GM12875 (cell line): ENCODE data around the gene NPR3.

Source experiments
- H3K4me3 ChIP-seq: one replicate; pipeline ENCODE4 v1.5.1; 2011; ENCODE audit warnings: low read depth, low read length, control low read depth
- TF ChIP-seq, protein P1 (sequence below): IDR thresholded peaks from 2 replicates; pipeline ENCODE4 v1.5.1; 2011; ENCODE audit warnings: low read depth, mild to moderate bottlenecking, control low read depth, inconsistent platforms, low read length, moderate library complexity, borderline replicate concordance; ENCODE audit not compliant: insufficient read depth

The NPR3 gene

DNA sequence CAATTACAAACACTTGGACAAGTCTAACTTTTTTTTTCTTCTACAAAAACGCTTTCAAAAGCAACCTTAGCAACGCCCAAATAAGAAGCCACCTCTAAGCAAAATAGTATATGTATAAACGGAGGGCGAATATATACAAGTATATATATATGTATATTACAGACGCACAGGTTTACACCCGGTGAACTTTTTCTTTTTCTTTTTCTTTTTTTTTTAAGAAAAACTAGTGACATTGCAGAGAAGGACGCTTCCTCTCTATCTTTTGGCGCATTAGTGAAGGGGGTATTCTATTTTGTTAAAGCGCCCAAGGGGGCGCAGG lies 200 bp downstream of the NPR3 start:
- TF ChIP-seq, protein P1, sequence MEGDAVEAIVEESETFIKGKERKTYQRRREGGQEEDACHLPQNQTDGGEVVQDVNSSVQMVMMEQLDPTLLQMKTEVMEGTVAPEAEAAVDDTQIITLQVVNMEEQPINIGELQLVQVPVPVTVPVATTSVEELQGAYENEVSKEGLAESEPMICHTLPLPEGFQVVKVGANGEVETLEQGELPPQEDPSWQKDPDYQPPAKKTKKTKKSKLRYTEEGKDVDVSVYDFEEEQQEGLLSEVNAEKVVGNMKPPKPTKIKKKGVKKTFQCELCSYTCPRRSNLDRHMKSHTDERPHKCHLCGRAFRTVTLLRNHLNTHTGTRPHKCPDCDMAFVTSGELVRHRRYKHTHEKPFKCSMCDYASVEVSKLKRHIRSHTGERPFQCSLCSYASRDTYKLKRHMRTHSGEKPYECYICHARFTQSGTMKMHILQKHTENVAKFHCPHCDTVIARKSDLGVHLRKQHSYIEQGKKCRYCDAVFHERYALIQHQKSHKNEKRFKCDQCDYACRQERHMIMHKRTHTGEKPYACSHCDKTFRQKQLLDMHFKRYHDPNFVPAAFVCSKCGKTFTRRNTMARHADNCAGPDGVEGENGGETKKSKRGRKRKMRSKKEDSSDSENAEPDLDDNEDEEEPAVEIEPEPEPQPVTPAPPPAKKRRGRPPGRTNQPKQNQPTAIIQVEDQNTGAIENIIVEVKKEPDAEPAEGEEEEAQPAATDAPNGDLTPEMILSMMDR = no peak
- H3K4me3 ChIP-seq = no peak overlapping the region

- TF ChIP-seq, protein P1 = no peak
- H3K4me3 ChIP-seq = no peak overlapping the region
These were observed 760 bp downstream of the NPR3 start for GRCh38 chr5:32711681-32712480.

- H3K4me3 ChIP-seq = no peak overlapping the region
- TF ChIP-seq, protein P1 = no peak
These were observed 1.6 kb downstream of the NPR3 start for GRCh38 chr5:32712481-32713360.

DNA sequence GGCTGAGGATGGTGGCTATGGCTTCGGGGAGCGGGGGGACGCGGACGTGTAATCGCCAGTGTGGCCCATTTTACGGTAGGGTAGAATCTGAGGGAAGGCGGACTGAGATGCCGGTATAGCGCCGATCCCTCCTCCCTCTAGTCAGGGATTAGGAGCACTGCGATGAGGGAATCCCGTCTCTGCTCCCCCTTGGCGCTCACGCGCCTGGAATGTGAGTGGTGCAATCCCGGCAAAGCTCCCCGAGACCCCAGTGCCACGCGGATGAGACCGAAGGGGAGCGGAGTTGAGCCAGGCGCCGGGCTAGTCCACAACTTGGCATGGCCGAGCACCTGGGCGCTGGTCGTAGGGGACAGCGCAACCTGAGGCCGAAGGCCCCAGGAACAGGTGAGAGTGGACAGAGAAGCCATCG lies 2.2 kb downstream of the NPR3 start:
- no peak overlapping the region for H3K4me3 ChIP-seq
- TF ChIP-seq, protein P1 = no peak

- TF ChIP-seq, protein P1 = no peak
- no peak overlapping the region for H3K4me3 ChIP-seq
These were observed 2.8 kb downstream of the NPR3 start for GRCh38 chr5:32713770-32714381.

DNA sequence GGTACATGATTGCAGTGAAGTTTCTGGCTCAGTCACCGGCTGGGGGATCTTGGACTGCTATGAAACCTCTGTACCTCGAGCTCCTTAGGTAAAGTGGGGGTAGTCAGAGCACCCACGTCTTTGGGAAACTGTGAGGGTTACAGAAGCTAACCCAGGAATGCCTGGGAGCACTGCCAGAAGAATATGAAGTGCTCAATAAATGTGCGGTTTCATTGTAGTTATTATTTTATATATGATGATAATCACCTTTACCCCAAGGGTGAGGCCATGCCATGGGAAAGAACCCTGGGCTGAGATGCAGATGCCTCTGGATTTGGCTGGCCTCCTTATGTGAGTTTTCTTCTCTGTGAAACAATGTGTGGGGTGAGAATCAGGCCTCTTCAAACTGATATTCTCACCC lies 3.7 kb downstream of the NPR3 start:
- no peak overlapping the region for H3K4me3 ChIP-seq
- TF ChIP-seq, protein P1 = no peak
